HG02870 (cell line): ENCODE data around the gene DHX30.
"Not testable (repeated sequence)": the region's sequence is repeated elsewhere in the genome, so short reads cannot be mapped to it uniquely, and the experiment has no call there.

Source experiments
- ATAC-seq: cut with Tn5 transposase; IDR thresholded peaks from one replicate; pipeline ENCODE4 v1.9.1; 2021; ENCODE audit warnings: mild to moderate bottlenecking, moderate library complexity; ENCODE audit not compliant: unreplicated experiment

Gene DHX30

DNA sequence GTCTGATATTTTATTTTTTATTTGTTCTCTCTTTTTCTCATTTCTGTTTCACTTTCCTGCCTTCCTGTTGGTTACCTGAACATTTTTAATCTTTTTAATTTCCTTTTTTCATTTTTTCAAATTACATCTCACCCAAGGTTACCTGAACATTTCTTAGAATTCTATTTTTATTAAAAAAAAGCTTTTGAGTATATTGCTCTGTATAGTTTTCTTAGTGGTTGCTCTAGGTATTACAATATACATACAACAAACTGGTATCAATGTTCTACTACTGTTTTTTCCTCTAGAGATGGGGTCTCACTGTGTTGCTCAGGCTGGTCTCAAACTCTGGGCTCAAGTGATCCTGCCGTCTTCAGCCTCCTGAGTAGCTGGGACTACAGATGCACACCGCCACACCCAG is 79.4 kb downstream of the DHX30 start:
- no peak for ATAC-seq

- ATAC-seq, result no peak
Measured at GRCh38 chr3:47884603-47885002, 81.7 kb downstream of the DHX30 start.

DNA sequence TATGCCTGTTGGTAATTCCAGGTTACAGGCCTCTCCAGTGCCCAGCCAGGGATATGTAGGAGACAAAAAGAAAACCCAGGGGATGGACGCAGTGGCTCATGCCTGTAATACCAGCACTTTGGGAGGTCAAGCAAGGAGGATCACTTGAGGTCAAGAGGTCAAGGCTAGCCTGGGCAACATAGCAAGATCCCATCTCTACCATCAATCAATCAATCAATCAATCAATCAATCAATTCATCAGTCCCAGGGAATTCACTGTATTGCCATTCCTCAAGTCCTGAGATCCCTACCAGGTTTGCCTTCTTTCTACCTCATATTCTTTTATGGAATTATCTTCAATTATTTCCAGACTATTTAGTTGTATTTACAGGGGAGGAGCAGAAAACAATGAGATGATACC is 82.2 kb downstream of the DHX30 start:
- ATAC-seq, result no peak

- ATAC-seq, result not testable (repeated sequence)
Measured at GRCh38 chr3:47887991-47888390, 85.1 kb downstream of the DHX30 start.

DNA sequence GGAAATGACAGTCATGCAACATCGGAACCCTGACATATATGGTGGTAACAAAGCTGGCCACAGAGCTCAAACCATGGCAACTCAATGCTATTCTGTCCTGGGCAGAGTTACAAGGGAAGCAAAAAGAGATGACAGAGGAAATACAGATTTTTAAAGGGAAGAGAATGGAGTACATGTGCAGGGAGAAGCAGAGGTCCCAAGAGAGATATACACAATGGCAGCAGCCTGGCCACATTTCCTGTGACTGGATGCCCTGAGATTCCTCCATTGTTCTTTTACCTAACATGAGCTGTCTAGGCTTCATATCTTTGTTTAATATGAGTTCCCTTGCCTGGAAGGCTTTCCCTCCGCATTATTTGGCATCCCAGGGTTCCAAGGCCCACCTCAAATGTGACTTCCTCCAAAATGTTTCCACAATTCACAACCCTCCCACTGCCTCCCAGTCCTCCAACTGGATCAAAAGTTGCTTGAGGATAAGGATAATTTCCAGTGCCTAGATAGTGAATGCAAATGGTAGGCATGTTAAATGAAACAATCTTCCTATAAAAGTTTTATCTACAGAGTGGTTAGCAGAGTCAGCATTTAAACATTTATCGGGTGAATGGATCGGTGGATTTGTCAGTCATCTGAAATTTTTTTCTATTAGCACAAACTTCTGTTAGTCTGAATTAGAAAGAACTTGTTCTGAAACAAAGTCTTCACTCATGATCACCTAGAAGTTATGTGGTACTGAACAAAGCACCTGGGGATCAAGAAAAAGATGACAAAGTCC is 86.2 kb downstream of the DHX30 start:
- ATAC-seq, result no peak

DNA sequence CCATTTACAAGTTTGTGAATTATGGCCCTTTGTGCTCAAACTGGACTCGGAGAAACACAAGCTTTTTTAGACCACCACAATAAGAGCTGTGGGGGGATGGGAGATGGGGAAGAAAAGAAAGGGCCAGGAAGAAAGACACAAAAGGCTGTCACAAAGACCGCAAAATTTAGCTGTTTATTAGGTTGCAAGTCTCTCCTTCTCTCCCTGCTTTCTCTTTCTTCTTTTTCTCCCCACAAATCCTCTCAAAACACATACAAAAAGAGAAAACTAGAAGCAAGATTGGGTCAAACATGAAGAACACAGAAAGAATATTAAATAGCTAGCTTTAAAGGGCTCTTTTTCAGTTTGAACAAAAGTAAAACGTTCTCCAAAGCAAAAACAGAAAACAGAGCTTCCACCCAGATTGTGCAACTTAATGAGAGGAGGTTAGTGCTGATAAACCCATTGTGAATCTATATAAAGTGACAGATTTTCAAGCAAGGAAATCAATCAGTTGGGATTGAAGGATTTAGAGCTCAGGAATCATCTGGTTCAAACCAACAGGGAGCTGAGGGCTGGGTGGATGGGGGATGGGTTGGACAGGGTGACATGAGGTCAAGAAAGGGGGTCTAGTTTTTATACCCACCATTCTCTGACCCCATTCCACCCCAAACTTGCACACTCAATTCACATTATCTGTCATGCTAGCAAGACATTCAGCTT is 87.3 kb downstream of the DHX30 start:
- ATAC-seq, result no peak

DNA sequence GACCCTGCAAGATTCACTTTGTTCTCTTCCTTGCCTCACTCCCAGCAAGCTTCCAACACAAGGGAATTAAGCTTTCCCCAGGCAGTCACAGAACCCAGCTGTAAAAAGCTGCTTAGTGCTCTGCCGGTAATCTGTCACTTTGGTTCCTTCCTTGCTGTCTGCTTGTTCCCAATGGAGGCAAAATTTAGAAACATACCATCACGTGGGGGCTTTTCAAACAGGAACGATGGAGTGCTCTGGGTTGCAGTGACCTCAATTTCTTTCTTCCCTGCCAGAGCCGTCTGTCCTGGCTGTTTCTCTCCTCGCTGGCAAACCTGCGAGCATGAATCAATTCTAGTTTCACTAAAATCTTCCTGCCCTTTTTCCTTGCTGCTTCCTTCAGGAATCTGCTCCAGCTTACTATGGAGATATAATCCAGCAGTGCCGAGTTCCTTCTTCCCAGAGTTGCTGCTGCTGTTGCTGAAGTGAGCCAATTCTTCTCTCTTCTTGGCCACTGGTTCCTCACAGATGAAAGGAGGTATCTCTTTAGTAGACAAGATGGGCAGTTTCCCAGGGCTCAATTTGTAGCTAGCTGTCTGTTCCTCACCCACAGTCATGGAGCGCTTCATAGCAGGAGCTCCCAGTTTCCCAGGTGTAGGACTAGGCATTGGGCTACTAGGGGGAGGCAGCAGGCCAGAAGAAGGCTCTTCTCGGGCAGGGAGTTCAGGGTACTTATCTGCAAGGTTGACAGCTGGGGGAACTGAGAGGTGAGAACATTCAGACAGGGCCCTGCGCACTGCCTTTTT is 88.1 kb downstream of the DHX30 start:
- no peak for ATAC-seq

DNA sequence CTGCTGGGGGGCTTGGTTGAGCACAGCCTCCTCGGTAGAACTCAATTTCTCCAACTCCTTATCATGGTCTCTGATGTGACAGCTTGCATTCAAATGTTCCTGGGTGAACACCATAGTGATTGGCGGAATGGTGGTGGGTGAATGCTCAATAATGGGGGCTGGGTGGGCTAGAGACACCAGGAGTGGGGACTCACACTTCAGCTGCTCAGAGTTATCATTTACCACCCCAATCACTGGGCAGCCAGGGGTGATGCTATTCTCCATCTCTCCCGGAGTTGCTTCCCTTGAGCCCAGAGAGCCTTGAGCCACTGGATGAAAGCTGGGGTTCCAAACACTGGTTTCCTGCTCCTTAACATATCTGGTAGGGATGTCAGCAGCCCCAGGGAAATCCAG is 88.7 kb downstream of the DHX30 start:
- ATAC-seq, result no peak

DNA sequence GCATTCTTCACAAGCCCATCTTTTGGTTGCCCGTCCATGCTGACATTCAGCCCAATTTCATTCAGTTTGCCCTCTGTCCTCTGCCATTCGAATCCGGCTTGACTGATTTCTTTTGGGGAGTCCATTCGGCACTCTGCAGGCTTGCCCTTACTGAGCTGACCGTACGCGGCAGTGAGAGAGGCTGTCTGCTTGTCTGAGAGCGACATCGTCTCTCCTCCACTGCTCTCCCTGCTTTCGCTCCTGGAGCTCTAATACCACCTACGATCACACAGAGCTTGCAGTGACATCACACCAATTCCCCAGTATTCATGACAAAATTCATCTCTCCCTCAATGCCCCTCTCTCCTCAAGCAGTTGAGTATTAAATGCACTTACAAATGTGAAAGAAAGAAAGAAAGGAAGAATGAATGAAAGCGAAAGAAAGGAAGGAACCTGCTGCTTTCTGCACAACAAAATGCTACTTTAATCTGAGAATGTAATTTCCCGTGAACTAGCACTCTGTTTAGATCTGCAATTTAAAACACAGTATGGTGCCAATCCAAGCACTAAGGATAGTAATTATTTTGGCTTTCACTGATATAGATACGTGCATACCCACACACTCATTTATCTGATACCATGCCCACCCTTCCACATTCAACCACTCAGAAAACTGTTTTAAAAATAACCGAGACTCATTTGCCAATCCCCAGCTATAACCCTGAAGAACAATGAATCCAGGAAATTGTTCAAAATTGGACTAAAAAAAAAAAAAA is 89.5 kb downstream of the DHX30 start:
- ATAC-seq, result no peak

- ATAC-seq, result no peak
Measured at GRCh38 chr3:47895241-47895640, 92.3 kb downstream of the DHX30 start.

DNA sequence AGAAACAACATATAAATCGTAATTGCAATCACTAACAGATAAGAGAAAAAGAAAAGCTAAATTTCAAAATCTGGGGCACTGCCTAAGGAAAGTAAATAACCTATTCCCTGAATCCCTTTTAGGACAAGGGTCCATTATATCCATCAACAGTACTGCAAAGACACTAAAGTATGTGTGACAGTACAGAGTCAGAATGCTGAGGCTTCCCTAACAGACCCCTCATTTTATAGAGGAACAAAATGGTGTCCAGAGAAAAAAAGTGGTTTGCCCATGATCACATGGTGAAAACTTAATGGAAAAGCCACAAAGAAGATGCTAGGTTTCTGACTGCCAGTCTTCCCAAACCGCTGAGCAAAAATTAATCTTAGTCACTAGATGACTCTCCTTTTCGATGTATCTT is 93.8 kb downstream of the DHX30 start:
- ATAC-seq, result no peak

GRCh38 chr3:47897954-47898353 is 95.0 kb downstream of the DHX30 start:
- no peak for ATAC-seq

DNA sequence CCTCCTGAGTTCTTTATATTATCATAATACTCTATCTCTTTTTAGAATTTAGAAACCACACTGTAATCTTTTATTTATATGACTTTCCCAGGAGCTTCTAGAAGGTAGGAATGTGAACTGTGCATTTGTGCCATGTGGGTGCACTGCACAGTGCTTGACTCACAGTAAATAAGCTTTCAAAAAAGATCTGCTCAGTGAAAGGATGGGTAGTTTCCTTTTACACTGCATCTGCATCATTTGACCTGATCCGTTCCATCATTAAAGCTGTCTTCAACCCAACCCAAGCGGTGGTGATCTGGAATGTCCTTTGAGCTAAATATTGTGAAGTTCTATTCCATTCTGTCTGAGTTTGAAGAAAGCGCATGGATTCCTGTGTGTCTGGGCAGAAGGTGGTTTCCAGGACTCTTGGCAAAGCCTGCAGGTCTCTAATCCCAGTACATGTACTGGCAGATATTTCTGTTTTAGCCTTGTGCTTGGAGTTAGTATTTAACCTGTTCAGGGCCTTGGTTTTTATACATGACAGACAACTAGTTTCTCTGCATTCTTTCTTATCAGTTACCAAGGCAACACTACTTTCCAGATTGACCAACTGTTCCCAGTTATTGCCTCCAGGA is 96.7 kb downstream of the DHX30 start:
- no peak for ATAC-seq
